ENCODE measurements around the gene ASB12.

ASB12 gene

GRCh38 chrX:64186974-64187761 is 43.2 kb downstream of the ASB12 start:
- DNase-seq: no peak

DNA sequence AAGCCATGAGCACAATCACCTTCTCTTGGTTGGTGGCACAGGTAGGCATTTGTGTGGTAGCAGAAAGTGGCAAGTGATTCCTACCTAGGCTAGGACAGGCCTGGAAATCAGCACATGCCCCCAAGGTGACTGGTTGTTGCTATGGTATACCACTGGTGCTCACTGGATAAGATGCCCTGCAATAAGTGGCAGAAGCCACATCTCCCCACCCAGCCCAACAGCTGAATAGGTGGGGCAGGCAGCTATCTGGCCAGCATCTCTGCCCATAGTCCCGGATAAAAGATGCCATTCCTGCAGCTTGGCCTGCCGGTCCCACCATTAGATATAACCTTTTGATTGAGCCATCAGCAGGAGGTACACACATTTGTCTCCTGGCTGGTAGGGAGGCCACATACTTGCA is 46.0 kb downstream of the ASB12 start:
- no peak for DNase-seq

GRCh38 chrX:64182208-64182607 is 48.2 kb downstream of the ASB12 start:
- no peak for DNase-seq

- DNase-seq: no peak
Measured at GRCh38 chrX:64176876-64177275, 53.5 kb downstream of the ASB12 start.
